Fibroblast of skin of scalp (primary cell): Measurements from ENCODE around the gene LCN6.
A peak's percentile ranks its signal among the peaks of the same experiment; 100 is the strongest.

Experiments used
- DNase-seq: peaks from one replicate; pipeline ENCODE4 v3.0.0-alpha.2; 2013

LCN6 gene

GRCh38 chr9:136723989-136724388 lies 24.3 kb downstream of the LCN6 start:
- DNase-seq: no peak

DNA sequence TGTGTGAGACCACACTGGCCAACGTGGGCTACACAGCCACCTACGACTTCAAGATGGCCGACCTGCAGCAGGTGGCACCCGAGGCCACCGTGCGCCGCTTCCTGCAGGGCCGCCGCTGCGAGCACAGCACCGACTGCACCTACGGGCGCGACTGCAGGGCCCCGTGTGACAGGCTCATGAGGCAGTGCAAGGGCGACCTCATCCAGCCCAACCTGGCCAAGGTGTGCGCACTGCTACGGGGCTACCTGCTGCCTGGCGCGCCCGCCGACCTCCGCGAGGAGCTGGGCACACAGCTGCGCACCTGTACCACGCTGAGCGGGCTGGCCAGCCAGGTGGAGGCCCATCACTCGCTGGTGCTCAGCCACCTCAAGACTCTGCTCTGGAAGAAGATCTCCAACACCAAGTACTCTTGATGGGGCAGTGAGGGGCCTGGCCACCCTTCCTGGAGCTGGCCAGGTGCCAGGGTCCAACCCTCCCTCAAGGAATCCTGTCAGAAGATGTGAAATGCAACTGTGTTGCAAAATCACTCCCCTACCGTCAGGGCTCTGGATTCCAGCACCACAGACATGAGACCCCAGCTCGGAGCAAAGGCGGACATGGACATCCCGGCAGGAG lies 24.9 kb downstream of the LCN6 start:
- DNase-seq: no peak

GRCh38 chr9:136722969-136723356 lies 25.4 kb downstream of the LCN6 start:
- no peak for DNase-seq

GRCh38 chr9:136722093-136722968 lies 26.0 kb downstream of the LCN6 start:
- DNase-seq: no peak

DNA sequence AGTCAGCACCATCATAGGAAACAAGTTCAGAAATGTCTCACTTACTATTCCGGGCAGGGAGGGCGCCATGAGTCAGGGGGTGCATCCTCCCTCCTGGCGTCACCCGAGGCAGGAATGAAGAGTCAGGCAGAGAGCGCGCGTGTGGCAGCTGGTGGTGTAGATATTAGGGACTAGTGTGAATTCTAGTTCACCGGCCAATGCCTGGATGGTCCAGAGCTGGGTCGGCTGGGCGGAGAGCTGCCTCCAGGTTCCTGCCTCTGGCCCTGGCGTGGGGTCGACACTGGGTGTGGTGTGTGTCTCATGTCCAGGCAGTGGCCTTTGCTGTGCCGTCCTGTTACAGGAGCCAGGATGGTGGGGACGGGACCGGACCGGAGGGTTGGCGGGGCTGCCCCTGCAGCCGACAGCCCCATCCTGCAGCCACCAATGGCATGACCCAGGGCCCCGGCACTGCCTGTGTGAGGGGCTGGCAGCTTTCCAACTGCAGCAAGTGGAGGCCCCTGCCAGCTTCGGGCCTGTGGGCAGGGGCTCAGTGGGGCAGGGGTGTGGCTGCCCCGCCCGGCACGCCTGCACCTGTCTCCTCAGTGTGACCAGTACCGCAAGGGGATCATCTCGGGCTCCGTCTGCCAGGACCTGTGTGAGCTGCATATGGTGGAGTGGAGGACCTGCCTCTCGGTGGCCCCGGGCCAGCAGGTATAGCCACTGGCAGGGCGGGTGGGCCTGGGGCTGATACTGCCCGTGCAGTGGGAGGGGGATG lies 26.8 kb downstream of the LCN6 start:
- peak; percentile 48 for DNase-seq

- no peak for DNase-seq
Observed at GRCh38 chr9:136720898-136721338, 27.4 kb downstream of the LCN6 start.

- peak; percentile 54 for DNase-seq
Observed at GRCh38 chr9:136720251-136720897, 28.0 kb downstream of the LCN6 start.

DNA sequence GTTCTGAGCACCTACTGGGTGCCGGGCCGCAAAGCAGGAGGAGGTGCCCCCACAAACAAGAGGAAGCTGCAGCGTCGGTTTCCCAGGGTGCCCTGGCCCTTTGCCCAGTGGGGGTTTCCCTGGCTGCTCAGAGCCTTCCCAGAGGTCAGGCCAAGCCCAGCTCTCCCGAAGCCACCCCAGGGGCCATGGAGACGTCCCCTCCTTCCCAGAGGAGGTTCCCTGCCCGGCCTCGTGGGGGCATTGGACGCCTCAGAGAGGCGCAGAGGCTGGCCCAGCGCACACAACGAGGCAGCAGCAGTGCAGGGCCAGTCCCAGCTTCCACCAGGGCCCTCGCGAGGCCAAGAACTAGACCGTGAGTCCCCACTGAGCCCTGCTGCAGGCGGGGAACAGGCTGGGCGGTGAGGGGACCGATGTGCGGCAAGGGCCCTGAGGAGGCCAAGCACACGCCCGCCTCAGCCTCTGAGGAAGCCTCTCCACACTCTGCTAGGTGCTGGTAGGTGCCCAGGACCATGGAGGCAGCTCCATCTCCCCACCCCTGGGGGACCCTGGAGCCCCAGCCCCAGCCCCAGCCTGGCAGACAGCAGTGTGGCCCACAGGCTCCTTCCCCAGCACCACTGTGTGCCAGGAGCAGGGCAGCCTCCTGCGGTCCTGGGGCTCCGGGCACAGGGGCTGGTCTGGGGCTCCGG lies 29.0 kb downstream of the LCN6 start:
- DNase-seq: no peak

DNA sequence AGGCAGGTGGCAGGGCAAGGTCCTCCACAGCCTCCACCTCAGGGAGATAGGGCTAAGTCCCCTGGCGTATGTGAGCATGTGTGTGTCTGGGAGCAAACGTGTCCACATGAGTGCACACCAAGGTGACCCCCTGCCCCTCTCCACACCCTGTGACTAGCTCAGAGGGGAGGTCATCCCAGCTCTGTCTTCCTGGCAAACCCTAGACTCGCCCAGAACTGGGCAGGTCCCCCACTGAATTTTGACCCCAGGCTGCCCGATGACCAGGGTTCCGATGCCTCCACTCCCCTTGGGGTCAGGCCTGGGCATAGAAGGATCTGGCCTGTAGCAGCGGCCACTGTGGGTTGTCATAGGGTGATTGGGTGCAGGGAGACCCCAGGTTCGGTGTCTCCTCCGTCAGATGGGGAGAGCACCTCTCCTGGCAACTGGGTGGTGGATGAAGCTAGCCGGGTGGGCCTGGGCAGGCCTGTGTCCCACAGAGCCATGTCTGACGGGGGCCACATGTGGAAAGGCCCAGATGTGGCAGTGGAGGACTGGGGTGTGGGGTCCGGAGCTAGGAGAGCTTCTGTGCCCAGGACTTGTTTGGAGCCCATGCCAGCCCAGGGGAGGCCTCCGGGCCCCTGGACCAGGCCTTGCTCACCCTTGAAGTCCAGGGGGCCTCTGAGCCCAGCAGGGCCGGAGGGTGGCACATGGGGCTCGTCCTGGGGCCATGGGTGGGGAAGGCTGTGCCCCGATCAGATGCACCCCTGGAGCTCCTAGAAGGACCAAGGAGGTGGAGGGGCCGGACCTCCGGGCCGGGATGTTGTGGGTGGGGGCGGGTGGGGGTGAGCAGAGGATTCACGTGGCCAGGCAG lies 29.8 kb downstream of the LCN6 start:
- DNase-seq: no peak

DNA sequence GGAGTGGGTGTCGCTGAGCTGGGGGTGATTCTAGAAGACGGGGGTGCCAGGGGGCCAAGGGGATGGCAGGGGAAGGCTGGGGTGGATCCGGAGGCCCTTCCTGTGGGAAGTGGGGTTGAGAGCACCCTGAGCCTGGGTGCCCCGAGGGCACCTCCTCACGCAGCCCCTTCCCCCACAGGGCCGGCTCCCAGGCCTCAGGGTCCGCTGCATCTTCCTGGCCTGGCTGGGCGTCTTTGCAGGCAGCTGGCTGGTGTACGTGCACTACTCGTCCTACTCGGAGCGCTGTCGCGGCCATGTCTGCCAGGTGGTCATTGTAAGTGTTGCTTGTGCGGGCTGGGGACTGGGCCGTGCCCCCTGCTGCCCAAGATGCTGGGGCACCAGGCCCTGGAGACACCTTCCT lies 30.9 kb downstream of the LCN6 start:
- DNase-seq: no peak

- DNase-seq: no peak
Observed at GRCh38 chr9:136714893-136715274, 33.4 kb downstream of the LCN6 start.

- DNase-seq: no peak
Observed at GRCh38 chr9:136714096-136714892, 34.0 kb downstream of the LCN6 start.

DNA sequence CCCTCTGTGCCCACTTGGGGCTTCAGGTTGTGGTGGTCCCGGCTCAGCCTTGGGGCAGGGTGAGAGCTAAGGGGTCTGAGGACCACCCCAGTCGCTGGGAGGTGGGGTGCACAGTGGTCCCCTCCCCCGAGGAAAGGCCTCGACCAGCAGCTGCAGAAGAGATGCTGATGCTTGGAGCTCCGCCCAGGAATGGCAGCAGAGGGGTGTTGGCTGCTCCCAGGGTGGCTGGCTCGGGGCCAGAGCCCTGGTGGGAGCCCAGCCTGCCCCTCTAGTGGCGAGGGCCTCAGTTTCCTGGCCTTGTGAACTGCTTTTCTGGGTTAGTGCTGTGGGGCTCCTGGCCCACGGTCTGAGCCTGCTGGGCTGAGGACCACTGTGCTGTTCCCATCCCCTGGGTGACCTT lies 34.8 kb downstream of the LCN6 start:
- peak; percentile 15 for DNase-seq

- no peak for DNase-seq
Observed at GRCh38 chr9:136712690-136713544, 35.4 kb downstream of the LCN6 start.

DNA sequence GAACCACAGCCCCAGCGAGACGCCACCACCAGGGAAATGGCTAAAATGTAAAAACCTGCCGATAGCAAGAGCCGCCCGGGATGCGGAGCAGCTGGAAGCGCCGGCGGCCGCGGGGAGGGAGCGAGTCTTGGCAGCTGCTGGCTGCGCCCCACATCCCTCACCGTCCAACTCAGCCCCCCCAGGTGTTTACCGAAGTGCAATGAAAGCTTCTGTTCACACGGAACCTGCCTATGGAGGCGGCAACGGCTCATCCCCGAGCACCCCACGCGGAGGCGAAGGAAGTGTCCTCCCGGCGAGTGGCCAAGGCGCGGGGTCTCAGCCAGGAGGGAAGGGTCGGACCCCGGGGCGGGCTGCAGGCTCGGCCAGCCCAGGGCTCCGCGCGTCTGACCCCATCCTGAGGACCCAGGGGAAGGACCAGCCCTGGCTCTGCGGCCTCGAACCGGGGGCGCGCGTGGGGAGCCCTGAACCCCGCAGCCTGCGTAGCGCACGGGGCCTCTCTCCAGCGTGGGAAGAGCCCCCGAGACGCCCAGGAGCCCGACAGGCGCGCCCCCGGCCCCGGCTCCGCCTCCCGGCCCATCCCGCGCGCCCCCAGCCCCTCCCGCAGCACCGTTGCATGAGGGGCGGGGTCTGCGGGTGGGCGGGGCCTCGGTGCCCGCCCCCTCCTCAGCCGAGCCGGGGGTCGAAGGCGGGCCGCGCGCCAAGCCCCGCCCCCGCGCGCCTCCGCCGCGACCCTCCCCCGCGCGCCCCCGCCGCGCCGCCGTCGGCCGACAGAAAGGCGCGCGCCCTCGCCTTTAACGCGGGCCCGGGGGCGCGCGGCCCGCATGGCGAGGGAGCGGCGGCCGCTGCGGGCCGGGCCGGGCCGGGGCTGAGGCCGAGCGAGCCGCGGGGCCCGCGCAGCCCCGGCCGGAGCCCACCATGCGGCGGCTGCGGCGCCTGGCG lies 36.3 kb downstream of the LCN6 start, which contains the start of gene DIPK1B:
TSS of gene DIPK1B (plus strand) at position 822 of the 939 bp plus-strand sequence. CDS start at position 916, 94 bp downstream.
- no peak for DNase-seq

GRCh38 chr9:136711219-136711648 lies 37.1 kb downstream of the LCN6 start:
- peak; percentile 40 for DNase-seq

GRCh38 chr9:136710543-136710942 lies 37.8 kb downstream of the LCN6 start:
- DNase-seq: no peak
